HUES48 (cell line): ENCODE data around the gene FARP1.
"Not testable (repeated sequence)": the region's sequence is repeated elsewhere in the genome, so short reads cannot be mapped to it uniquely, and the experiment has no call there.

Experiments
- H3K27ac ChIP-seq: one replicate; pipeline ENCODE4 v1.7.0; 2013; ENCODE audit warnings: low read depth, low read length, inconsistent platforms
- H3K27me3 ChIP-seq: 2 replicates; pipeline ENCODE4 v1.6.1; 2013; ENCODE audit warnings: mild to moderate bottlenecking, low read length; ENCODE audit not compliant: control insufficient read depth, insufficient read depth
- H3K36me3 ChIP-seq: 2 replicates; pipeline ENCODE4 v1.6.1; 2013; ENCODE audit warnings: low read length; ENCODE audit not compliant: control insufficient read depth, insufficient read depth
- H3K4me1 ChIP-seq: 2 replicates; pipeline ENCODE4 v1.6.1; 2013; ENCODE audit warnings: mild to moderate bottlenecking, low read length; ENCODE audit not compliant: control insufficient read depth, insufficient read depth
- H3K4me3 ChIP-seq: 2 replicates; pipeline ENCODE4 v1.5.1; 2013; ENCODE audit warnings: mild to moderate bottlenecking, low read depth, low read length
- H3K9ac ChIP-seq: 2 replicates; pipeline ENCODE4 v1.6.1; 2013; ENCODE audit warnings: mild to moderate bottlenecking, low read depth, low read length, moderate library complexity
- H3K9me3 ChIP-seq: 2 replicates; pipeline ENCODE4 v1.6.1; 2013; ENCODE audit warnings: low read length; ENCODE audit not compliant: control insufficient read depth, insufficient read depth

FARP1 gene

DNA sequence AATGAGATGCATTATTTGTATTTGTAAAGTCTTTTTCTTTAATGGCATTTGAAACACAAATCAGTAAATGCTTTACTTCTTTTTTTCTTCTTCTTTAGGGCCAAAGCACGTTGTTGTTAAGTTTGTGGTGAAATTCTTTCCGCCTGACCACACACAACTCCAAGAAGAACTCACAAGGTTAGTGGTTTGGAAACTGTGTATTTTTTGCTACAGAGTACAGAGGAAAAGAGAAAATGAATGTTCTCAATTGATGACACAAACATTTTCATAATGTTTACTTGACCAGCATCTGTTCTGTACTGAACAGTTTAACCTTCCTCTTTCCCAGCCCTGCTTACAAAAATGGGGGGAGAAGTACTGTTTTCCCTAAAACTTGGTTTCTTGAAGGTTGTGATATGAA, 225.1 kb downstream of the FARP1 start:
- Histone ChIP-seq H3K9ac (no peak overlapping the region), H3K4me3 (no peak overlapping the region), H3K27me3 (no peaks in the 10 kb centered on the region), H3K36me3 (peaks cover 8% of the 10 kb centered on the region), H3K9me3 (no peaks in the 10 kb centered on the region), H3K27ac (no peak overlapping the region), H3K4me1 (peaks cover 17% of the 10 kb centered on the region)

DNA sequence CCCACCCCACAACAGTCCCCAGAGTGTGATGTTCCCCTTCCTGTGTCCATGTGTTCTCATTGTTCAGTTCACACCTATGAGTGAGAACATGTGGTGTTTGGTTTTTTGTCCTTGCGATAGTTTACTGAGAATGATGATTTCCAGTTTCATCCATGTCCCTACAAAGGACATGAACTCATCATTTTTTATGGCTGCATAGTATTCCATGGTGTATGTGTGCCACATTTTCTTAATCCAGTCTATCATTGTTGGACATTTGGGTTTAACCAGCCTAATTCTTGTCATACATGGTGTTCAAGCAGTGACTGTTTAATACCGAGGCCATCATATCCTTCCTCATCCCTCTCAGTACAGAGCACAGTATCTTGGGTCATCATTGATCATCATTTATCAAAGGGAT, 226.6 kb downstream of the FARP1 start:
- H3K9ac ChIP-seq, H3K27ac ChIP-seq, H3K27me3 ChIP-seq, H3K4me3 ChIP-seq, H3K36me3 ChIP-seq, H3K9me3 ChIP-seq: not testable (repeated sequence)
- peaks cover 17% of the 10 kb centered on the region for H3K4me1 ChIP-seq

DNA sequence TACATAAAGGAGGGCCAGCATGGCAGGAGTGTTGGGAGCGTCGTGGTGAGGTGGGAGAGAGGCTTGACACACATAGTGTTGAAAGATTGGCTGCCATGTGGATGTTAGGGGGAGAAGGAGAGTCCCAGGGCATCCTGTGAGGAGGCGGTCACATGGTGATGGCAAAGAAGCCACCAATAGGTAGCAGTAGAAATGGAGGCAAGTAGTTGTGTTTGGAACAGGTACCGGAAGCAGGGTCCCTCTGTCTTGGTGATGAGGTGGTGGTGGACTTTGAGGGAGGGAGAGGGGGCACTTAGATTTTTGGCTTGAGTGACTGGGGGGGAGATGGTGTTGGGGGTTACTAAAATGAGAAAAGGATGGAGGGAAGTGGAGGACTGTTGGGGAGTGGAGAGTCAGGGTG, 227.4 kb downstream of the FARP1 start:
- peaks cover 17% of the 10 kb centered on the region for H3K4me1 ChIP-seq
- H3K27ac ChIP-seq = no peak overlapping the region
- H3K4me3 ChIP-seq = no peak overlapping the region
- H3K36me3 ChIP-seq = peaks cover 8% of the 10 kb centered on the region
- H3K9ac ChIP-seq = no peak overlapping the region
- H3K27me3 ChIP-seq = no peaks in the 10 kb centered on the region
- no peaks in the 10 kb centered on the region for H3K9me3 ChIP-seq

DNA sequence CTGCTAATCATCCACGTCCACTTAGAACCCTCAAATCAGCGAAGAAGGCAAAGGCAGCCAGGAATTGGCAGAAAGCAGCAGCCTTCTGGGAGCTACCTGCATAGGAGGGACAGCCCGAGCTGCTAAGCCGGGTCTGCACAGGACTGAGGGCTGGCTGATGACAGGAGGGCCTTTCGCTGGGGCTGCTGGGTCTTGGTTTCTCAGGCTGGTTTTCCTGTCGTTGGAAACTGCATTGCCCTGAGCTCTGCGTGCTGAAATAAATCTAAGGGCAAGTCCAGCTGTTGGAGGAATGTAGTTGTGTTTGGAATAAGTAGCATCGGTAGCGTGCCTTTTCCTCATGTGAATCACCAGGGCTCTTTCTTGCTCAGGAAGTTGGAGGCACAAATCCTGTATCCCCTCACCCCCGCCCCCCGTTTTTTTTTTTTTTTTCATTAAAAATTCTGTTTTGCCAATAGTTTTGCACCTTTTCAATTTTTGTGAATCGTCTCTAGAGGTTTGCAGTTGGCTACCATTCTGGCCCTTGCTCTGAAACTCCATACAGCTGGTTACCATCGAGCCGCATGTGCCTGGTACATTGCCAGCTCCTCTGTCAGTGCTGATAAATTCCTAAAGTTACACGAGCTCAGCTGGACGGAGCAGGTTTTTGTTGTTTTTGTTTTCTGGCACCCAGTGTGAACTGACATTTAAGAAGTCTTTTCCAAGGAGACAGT, 228.1 kb downstream of the FARP1 start:
- Histone ChIP-seq H3K36me3 (peaks cover 8% of the 10 kb centered on the region), H3K9me3 (no peaks in the 10 kb centered on the region), H3K4me3 (no peak overlapping the region), H3K27me3 (no peaks in the 10 kb centered on the region), H3K4me1 (peaks cover 17% of the 10 kb centered on the region), H3K27ac (no peak overlapping the region), H3K9ac (no peak overlapping the region)

DNA sequence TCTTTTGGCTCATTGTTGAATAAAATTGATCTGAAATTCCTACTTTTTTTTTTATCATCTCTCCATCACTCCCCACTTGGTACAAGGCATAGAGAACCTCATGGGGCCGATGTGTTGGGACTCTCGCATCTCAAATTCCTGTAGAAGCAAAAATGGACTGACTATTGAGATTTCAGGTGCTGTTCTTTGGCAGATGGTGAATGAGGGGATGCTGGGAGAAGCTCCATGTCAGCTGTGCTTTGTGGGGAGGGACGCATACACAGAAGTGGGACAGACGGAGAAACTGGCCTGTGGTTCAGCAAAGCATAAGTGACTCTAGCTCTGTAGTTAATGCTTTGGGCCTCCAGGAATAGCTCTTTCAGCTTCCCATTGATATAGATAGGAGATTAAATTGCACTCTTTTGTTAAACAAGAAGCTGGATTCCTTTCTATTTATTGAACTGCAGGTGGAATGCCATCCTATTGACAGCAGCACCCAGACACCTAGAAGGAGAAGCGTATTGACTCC, 228.7 kb downstream of the FARP1 start:
- Histone ChIP-seq H3K9me3 (no peaks in the 10 kb centered on the region), H3K27me3 (no peaks in the 10 kb centered on the region), H3K27ac (peak overlapping the region; percentile 3), H3K36me3 (peaks cover 8% of the 10 kb centered on the region), H3K4me3 (no peak overlapping the region), H3K9ac (no peak overlapping the region), H3K4me1 (peaks cover 17% of the 10 kb centered on the region)

DNA sequence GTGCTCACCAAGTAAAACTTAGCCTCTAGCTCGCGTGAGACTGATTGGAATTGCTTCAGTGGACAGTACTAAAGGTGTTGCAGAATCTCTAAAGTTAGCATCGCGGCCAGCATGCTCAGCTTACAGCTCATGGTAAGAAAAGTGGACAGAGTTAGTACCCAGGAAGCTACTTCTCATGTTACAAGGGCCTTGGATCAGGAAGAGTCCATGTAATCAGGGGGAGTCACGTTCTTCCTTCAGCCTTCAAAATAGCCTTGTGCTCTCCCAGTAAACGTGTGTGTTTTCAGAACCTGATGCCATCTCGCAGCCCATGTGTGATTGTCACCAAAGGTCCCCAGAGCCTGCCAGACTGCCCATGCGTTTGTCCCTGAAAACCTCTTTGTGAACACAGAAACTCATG, 230.0 kb downstream of the FARP1 start:
- Histone ChIP-seq H3K27ac (no peak overlapping the region), H3K4me1 (peaks cover 17% of the 10 kb centered on the region), H3K9ac (no peak overlapping the region), H3K36me3 (peaks cover 8% of the 10 kb centered on the region), H3K4me3 (no peak overlapping the region), H3K9me3 (no peaks in the 10 kb centered on the region), H3K27me3 (no peaks in the 10 kb centered on the region)

DNA sequence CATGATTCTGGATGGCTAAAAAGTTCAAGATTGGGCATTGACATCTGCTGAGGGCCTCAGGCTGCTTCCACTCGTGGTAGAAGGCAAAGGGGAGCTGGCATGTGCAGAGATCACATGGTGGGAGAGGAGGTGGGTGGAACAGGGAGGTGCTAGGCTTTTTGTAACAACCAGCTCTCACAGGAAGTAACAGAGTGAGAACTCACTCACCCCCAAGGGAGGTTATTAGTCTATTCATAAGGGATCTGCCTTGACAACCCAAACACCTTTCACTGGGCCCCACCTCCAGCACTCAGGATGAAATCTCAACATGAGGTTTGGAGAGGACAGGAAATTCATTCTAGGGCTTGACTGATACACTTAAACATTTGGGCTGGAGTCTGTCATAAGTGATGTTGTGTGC, 231.9 kb downstream of the FARP1 start:
- H3K36me3 ChIP-seq = no peaks in the 10 kb centered on the region; the same call in 1 of the 2 replicates
- H3K9ac ChIP-seq = no peak overlapping the region
- H3K4me1 ChIP-seq = peaks cover 17% of the 10 kb centered on the region

DNA sequence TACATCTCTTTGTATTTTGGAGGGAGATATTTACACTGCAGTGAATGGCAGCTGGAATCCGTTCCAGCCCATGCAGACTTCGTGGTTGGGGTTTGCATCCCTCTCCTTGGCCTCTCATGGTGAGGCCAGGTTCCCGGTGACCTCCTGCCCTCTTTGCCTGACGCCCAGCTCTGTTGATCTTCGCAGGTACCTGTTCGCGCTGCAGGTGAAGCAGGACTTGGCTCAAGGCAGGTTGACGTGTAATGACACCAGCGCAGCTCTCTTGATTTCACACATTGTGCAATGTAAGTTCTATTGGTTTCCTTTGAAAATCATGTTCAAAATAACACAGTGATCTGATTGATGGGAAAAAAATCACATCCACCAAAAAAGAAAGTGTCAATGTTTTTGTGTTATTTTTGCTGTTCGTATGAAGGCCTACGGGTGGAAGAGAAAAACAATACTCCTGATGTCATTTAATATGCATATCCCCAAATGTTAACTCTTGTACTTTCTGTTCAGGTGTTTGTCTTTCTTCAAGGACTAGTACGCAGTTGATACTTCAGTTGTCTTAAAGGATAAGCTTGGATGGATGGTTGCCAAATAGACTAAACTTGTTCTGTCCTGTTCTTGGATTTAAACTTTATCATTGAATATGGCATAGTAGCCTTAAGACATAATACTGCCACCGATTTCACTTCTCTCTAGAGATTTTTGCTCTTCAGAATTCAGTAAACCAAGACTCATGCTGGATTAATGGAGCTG, 234.9 kb downstream of the FARP1 start:
- peaks cover 5% of the 10 kb centered on the region; the same call in 1 of the 2 replicates for H3K36me3 ChIP-seq
- no peak overlapping the region for H3K27ac ChIP-seq
- no peak overlapping the region for H3K9ac ChIP-seq
- no peaks in the 10 kb centered on the region for H3K27me3 ChIP-seq
- H3K9me3 ChIP-seq = no peaks in the 10 kb centered on the region
- peaks cover under 1% of the 10 kb centered on the region; the same call in 1 of the 2 replicates for H3K4me1 ChIP-seq
- no peak overlapping the region for H3K4me3 ChIP-seq

More for the DNA sequence above, 231.9 kb downstream of the FARP1 start:
- Histone ChIP-seq H3K4me3 (no peak overlapping the region), H3K27ac (no peak overlapping the region), H3K27me3 (no peaks in the 10 kb centered on the region), H3K9me3 (no peaks in the 10 kb centered on the region)

DNA sequence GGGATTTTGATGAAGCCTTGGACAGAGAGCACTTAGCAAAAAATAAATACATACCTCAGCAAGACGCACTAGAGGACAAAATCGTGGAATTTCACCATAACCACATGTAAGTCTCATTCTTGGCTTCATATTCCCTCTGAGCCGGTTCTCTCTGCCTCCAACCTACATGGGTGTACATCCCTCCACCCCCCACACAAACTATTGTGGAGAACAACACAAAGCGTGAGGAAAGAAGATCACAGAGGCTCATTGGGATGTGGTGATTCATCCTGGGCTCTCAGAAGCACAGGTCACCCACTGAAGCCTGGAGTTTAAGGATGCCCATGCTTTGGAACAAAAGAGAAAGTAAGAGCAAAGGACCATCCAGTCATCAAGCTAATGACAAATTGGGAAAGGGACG, 241.8 kb downstream of the FARP1 start:
- no peaks in the 10 kb centered on the region for H3K27me3 ChIP-seq
- peaks cover 45% of the 10 kb centered on the region for H3K36me3 ChIP-seq
- H3K9ac ChIP-seq = no peak overlapping the region
- H3K9me3 ChIP-seq = no peaks in the 10 kb centered on the region
- H3K4me1 ChIP-seq = no peaks in the 10 kb centered on the region
- H3K27ac ChIP-seq = no peak overlapping the region
- no peak overlapping the region for H3K4me3 ChIP-seq

DNA sequence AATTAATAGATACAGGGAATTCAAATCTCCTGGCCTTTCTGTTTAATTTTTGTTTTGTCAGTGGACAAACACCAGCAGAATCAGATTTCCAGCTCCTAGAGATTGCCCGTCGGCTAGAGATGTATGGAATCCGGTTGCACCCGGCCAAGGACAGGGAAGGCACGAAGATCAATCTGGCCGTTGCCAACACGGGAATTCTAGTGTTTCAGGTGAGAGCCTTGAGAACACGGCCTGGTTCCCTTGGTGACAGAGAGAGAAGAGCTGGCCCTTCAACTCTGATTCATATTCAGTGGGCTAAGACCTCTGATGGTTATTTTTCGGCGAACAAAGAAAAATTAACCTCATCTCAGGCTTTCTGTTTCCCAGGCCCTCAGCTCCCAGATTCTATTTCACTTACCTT, 242.7 kb downstream of the FARP1 start:
- Histone ChIP-seq H3K9ac (no peak overlapping the region), H3K27ac (no peak overlapping the region), H3K36me3 (peaks cover 53% of the 10 kb centered on the region), H3K27me3 (no peaks in the 10 kb centered on the region), H3K9me3 (no peaks in the 10 kb centered on the region), H3K4me3 (no peak overlapping the region), H3K4me1 (no peaks in the 10 kb centered on the region)

DNA sequence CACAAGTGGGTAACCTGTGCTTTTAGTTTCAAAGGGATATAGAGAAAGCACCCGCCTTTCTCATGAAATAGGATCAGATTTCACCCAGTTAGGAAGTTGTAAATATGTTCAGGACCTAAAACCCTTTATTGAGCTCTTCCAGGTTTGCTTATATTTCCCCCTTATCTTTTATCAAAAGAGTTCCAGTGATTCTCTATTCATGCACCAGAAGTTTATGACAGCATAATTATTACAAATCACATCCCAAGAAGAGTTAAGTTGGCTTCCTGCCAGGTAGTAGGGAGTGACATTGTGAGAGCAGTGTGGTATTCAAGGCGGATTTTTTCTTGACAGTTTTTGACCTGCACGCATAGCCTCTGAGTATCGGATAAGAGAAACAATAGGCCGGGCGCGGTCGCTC, 243.7 kb downstream of the FARP1 start:
- Histone ChIP-seq H3K9me3 (no peaks in the 10 kb centered on the region), H3K27me3 (no peaks in the 10 kb centered on the region), H3K4me3 (no peak overlapping the region), H3K4me1 (no peaks in the 10 kb centered on the region), H3K9ac (no peak overlapping the region), H3K27ac (no peak overlapping the region), H3K36me3 (peaks cover 63% of the 10 kb centered on the region)
